ENCODE data around the gene TECPR1. TPM values are rescaled to one million over a fixed set of nuclear protein-coding genes. Genes with fewer than 3 reads are reported as not detected.

The TECPR1 gene
- total RNA-seq, 2 donors from 2014 or later: 41.6 to 53.8 TPM

GRCh38 chr7:98230746-98231471 is 21.1 kb downstream of the TECPR1 start:
- peaks cover 14% of the 10 kb centered on the region for H3K36me3 ChIP-seq
- H3K27ac ChIP-seq: no peak overlapping the region
- H3K4me3 ChIP-seq: no peak overlapping the region
- no peak for TF ChIP-seq CTCF (IDR thresholded peaks at IDR 0.05)
- no peaks in the 10 kb centered on the region for H3K4me1 ChIP-seq (ENCODE audit: control insufficient read depth in 1 of 2, low read depth in 2 of 2)
- H3K27me3 ChIP-seq (replicated peaks; ENCODE audit: insufficient read depth): no peaks in the 10 kb centered on the region
- ATAC-seq (ENCODE audit: insufficient number of reproducible peaks, low FRiP score, low read depth) (no peak), DNase-seq (ENCODE audit: low spot score) (no peak)
- H3K9me3 ChIP-seq: no peaks in the 10 kb centered on the region

- Histone ChIP-seq H3K36me3 (peaks cover 17% of the 10 kb centered on the region), H3K4me3 (no peak overlapping the region), H3K27me3 (replicated peaks; ENCODE audit: insufficient read depth) (no peaks in the 10 kb centered on the region), H3K4me1 (ENCODE audit: control insufficient read depth in 1 of 2, low read depth in 2 of 2) (no peaks in the 10 kb centered on the region), H3K27ac (no peak overlapping the region), H3K9me3 (no peaks in the 10 kb centered on the region)
- no peak for TF ChIP-seq CTCF (IDR thresholded peaks at IDR 0.05)
- no peak for DNase-seq (ENCODE audit: low spot score)
- no peak for ATAC-seq (ENCODE audit: insufficient number of reproducible peaks, low FRiP score, low read depth)
These were observed 21.9 kb downstream of the TECPR1 start for GRCh38 chr7:98229991-98230745.

- H3K36me3 ChIP-seq: peaks cover 19% of the 10 kb centered on the region
- no peaks in the 10 kb centered on the region for H3K4me1 ChIP-seq (ENCODE audit: control insufficient read depth in 1 of 2, low read depth in 2 of 2)
- no peaks in the 10 kb centered on the region for H3K9me3 ChIP-seq
- no peak for TF ChIP-seq CTCF (IDR thresholded peaks at IDR 0.05)
- ATAC-seq (ENCODE audit: insufficient number of reproducible peaks, low FRiP score, low read depth) (no peak), DNase-seq (ENCODE audit: low spot score) (no peak)
- no peak overlapping the region for H3K27ac ChIP-seq
- no peaks in the 10 kb centered on the region for H3K27me3 ChIP-seq (replicated peaks; ENCODE audit: insufficient read depth)
- no peak overlapping the region for H3K4me3 ChIP-seq
These were observed 22.6 kb downstream of the TECPR1 start for GRCh38 chr7:98229441-98229840.

- H3K27ac ChIP-seq: no peak overlapping the region
- ATAC-seq (ENCODE audit: insufficient number of reproducible peaks, low FRiP score, low read depth): no peak
- no peak for TF ChIP-seq CTCF (IDR thresholded peaks at IDR 0.05)
- peaks cover 21% of the 10 kb centered on the region for H3K36me3 ChIP-seq
- no peak overlapping the region for H3K4me3 ChIP-seq
- DNase-seq (ENCODE audit: low spot score): no peak
- no peaks in the 10 kb centered on the region for H3K4me1 ChIP-seq (ENCODE audit: control insufficient read depth in 1 of 2, low read depth in 2 of 2)
- H3K27me3 ChIP-seq (replicated peaks; ENCODE audit: insufficient read depth): no peaks in the 10 kb centered on the region
- no peaks in the 10 kb centered on the region for H3K9me3 ChIP-seq
These were observed 23.2 kb downstream of the TECPR1 start for GRCh38 chr7:98228801-98229200.

- no peaks in the 10 kb centered on the region for H3K27me3 ChIP-seq (replicated peaks; ENCODE audit: insufficient read depth)
- no peaks in the 10 kb centered on the region for H3K9me3 ChIP-seq
- DNase-seq (ENCODE audit: low spot score): no peak
- no peak for TF ChIP-seq CTCF (IDR thresholded peaks at IDR 0.05)
- no peak for ATAC-seq (ENCODE audit: insufficient number of reproducible peaks, low FRiP score, low read depth)
- H3K36me3 ChIP-seq: peaks cover 16% of the 10 kb centered on the region
- H3K4me1 ChIP-seq (ENCODE audit: control insufficient read depth in 1 of 2, low read depth in 2 of 2): no peaks in the 10 kb centered on the region
- no peak overlapping the region for H3K27ac ChIP-seq
- H3K4me3 ChIP-seq: no peak overlapping the region
These were observed 24.1 kb downstream of the TECPR1 start for GRCh38 chr7:98227939-98228338.
